Right lobe of liver (tissue), 6 donors: Measurements from ENCODE around the gene LGALS9. TPM values are rescaled to one million over a fixed set of nuclear protein-coding genes. Genes with fewer than 3 reads are reported as not detected.

Source experiments
- ATAC-seq, 4 donors: fragments of 200-7000 bp; cut with Tn5 transposase; one replicate each; pipeline ENCODE4 v1.9.1; 2020; ENCODE audit warnings: mild to moderate bottlenecking in 4 of 4, moderate library complexity in 4 of 4
- DNase-seq, 3 donors: peaks; one replicate each; pipeline ENCODE4 v3.0.0-alpha.2; 2020
- H3K27ac ChIP-seq, 3 donors: fragments of 200-600 bp; one replicate each; pipeline ENCODE4 v1.8.0; 2022
- H3K27me3 ChIP-seq, 2 donors: fragments of 200-600 bp; one replicate each; pipeline ENCODE4 v1.8.0; 2022
- H3K36me3 ChIP-seq, 4 donors: fragments of 200-600 bp; sonication (generic) in 1 of 4; one replicate each; pipeline versions ENCODE4 v1.5.1 to v1.8.0; 2017 to 2022; ENCODE audit warnings: control low read depth in 1 of 4
- H3K4me1 ChIP-seq, 4 donors: fragments of 200-600 bp; sonication (generic) in 1 of 4; one replicate each; pipeline versions ENCODE4 v1.5.1 to v1.8.0; 2017 to 2022; ENCODE audit warnings: control low read depth in 1 of 4
- H3K4me3 ChIP-seq, 3 donors: fragments of 200-600 bp; one replicate each; pipeline ENCODE4 v1.8.0; 2022
- H3K9me3 ChIP-seq, 4 donors: fragments of 200-600 bp; sonication (generic) in 1 of 4; one replicate each; pipeline versions ENCODE4 v1.5.1 to v1.8.0; 2017 to 2022; ENCODE audit warnings: control low read depth in 1 of 4
- POLR2A ChIP-seq: fragments of 450-650 bp; IDR thresholded peaks from one replicate; pipeline ENCODE4 v1.6.1; 2017; ENCODE audit warnings: antibody characterized with exemption, mild to moderate bottlenecking
- WGBS: methylation state at CpG from one replicate; pipeline ENCODE4 v1.1.6; 2018; ENCODE audit warnings: low coverage, low lambda C conversion rate; ENCODE audit not compliant: insufficient coverage; ENCODE audit errors: missing lambda C conversion rate; 5-methylcytosine and 5-hydroxymethylcytosine counted together
- intact Hi-C, 2 donors: fragments of 100-400 bp; cut with DNase I; formaldehyde crosslinking; loops; one replicate each; pipeline versions ENCODE4 v1.11.2 to v1.14.1; 2022
- total RNA-seq, 6 experiments: library from RNA; depleted of rRNA in 2 of 6; stranded (reverse); fragments of >200 nt in 2 of 6; fragmentation: NEBNext Ultra II Directional in 3 of 6; extraction: Animal tissue kit (Norgen Biotek cat#: 25700) in 3 of 6; gene quantifications; one replicate each; pipeline versions ENCODE4 v1.1.0 to v1.2.4, GENCODE V29; 2016 to 2023
- TF ChIP-seq, protein P1 (sequence below), 4 donors: fragments of 200-600 bp in 3 of 4; fragments of 450-650 bp in 1 of 4; IDR thresholded peaks; one replicate each; pipeline versions ENCODE4 v1.5.1 to v1.8.0; 2016 to 2022; ENCODE audit warnings: antibody characterized with exemption in 4 of 4, mild to moderate bottlenecking in 2 of 4
- donor health status: DM: no; HTN: yes; CAD: no.
- donor health status: DM: no; HTN: no; CAD: no.
- donor health status: DM: no; HTN: no; CAD: no.
- donor health status: DM: no; HTN: yes; CAD: no.
- donor health status: DM: no; HTN: yes; CAD: no.

The LGALS9 gene
- total RNA-seq, 6 experiments from 2014 or later = 9.1 to 37.9 (median 12.4) TPM

DNA sequence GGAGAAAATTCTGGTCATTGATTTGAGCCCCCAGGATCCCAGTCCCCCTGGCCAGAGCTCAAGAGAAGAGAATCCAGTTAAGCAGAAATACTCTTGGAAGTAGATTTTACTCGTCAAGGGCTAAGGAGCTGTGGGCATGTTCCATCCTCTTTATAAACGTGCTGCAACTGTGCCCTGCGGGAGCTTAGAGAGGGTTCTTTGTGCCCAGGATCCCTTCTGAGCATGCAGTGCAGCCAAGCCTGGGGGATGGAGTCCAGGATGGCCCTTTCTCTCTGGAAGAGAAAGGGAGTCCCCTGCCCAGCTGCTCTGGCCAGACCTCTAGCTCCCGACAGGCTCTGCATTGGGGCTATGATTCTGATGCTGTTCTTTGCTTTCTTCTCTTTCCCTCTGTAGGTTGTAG, 9.5 kb upstream of the LGALS9 start:
- Histone ChIP-seq H3K4me1 (no peaks in the 10 kb centered on the region), H3K4me3 (no peak overlapping the region), H3K27ac (no peak overlapping the region), H3K36me3 (peaks cover 0 to 16% (median 2%) of the 10 kb centered on the region in 4 donors), H3K27me3 (no peaks in the 10 kb centered on the region), H3K9me3 (no peaks in the 10 kb centered on the region)
- intact Hi-C loops = no loop called here
- DNase-seq = no peak
- ATAC-seq = no peak
- WGBS = 80% methylated on average over 1 of the region's 4 CpGs
- TF ChIP-seq, protein P1, sequence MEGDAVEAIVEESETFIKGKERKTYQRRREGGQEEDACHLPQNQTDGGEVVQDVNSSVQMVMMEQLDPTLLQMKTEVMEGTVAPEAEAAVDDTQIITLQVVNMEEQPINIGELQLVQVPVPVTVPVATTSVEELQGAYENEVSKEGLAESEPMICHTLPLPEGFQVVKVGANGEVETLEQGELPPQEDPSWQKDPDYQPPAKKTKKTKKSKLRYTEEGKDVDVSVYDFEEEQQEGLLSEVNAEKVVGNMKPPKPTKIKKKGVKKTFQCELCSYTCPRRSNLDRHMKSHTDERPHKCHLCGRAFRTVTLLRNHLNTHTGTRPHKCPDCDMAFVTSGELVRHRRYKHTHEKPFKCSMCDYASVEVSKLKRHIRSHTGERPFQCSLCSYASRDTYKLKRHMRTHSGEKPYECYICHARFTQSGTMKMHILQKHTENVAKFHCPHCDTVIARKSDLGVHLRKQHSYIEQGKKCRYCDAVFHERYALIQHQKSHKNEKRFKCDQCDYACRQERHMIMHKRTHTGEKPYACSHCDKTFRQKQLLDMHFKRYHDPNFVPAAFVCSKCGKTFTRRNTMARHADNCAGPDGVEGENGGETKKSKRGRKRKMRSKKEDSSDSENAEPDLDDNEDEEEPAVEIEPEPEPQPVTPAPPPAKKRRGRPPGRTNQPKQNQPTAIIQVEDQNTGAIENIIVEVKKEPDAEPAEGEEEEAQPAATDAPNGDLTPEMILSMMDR (IDR thresholded peaks at IDR 0.05) = no peak
- TF ChIP-seq POLR2A = no peak

DNA sequence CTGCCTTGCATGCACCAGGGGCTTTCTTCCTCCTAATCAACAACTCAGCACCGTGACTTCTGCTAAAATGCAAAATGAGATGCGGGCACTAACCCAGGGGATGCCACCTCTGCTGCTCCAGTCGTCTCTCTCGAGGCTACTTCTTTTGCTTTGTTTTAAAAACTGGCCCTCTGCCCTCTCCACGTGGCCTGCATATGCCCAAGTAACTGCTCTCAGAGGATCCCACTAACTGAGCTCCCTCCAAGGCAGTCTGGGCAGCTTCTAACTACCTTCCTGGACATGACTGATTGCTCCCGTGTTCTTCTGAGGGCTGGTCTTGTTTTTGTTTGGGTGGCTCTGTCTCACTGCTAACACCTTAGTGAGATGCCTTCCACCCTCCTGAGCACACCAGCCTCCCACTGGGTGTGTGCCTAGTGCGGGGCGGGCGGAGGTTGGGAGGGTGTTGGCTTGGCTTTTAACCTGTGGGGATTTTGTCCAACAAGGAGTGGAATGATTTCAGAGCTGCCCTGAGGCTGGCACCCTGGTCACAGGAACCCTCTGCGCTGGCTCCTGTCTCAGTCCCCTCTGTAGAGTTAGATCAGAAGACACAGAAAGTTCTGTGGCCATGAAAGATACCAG, 8.9 kb upstream of the LGALS9 start:
- H3K4me1 ChIP-seq = no peaks in the 10 kb centered on the region
- peaks cover 0 to 16% (median 2%) of the 10 kb centered on the region in 4 donors for H3K36me3 ChIP-seq
- H3K27ac ChIP-seq = no peak overlapping the region
- intact Hi-C loops = no loop called here
- no peaks in the 10 kb centered on the region for H3K27me3 ChIP-seq
- 76% methylated on average over 8 of the region's 10 CpGs for WGBS
- DNase-seq = no peak
- no peak overlapping the region for H3K4me3 ChIP-seq
- no peak for ATAC-seq
- H3K9me3 ChIP-seq = no peaks in the 10 kb centered on the region
- TF ChIP-seq POLR2A = no peak
- TF ChIP-seq, protein P1 (IDR thresholded peaks at IDR 0.05) = no peak

DNA sequence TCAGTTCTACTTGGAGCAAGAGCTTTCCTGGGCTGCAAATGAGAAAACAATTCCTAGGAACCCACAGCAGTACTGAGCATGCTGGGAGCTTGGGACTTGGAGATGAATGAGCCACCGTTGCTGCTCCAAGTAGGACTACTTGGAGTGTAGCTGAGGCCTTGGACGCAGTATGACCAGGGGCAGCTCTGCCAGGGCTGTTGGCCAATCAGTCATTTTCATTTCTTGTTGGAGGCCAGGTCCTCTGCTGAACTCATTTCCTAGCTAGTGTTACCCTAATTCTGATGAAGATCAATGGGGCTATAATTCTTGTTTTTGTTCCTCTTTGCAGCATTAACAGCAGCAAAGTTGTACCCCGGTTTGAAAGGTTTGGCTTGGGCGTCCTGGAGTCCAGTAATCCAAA, 8.0 kb upstream of the LGALS9 start:
- Histone ChIP-seq H3K27ac (no peak overlapping the region), H3K4me1 (no peaks in the 10 kb centered on the region), H3K4me3 (no peak overlapping the region), H3K36me3 (peaks cover 0 to 9% (median 2%) of the 10 kb centered on the region in 4 donors), H3K9me3 (no peaks in the 10 kb centered on the region), H3K27me3 (no peaks in the 10 kb centered on the region)
- ATAC-seq (no peak), DNase-seq (no peak)
- 96% methylated on average over 4 of the region's 4 CpGs for WGBS
- intact Hi-C loops = no loop called here
- no peak for TF ChIP-seq POLR2A
- TF ChIP-seq, protein P1 (IDR thresholded peaks at IDR 0.05) = no peak

DNA sequence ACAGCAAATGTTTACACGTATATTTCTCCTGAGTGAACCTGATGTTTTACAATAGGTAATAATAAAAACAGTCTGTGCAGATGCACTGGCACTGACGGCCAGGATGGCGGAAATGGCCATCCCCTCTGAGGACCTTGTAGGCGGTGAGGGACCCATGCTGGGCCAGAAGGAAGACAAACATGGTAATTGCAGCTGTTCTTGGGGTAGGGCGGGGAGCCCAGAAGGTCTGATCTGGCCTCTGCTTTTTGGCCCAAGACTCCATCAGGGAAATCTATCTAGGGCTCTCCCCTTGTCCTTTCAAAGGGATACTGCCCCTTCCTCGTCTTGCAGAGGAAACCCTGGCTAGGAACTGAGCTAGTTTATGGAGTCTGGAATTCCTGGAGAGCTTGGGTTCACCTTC, 7.4 kb upstream of the LGALS9 start:
- ATAC-seq = no peak
- H3K36me3 ChIP-seq = peaks cover 0 to 3% (median 0%) of the 10 kb centered on the region in 4 donors

More for the DNA sequence above, 7.4 kb upstream of the LGALS9 start:
- Histone ChIP-seq H3K4me1 (no peaks in the 10 kb centered on the region), H3K27ac (no peak overlapping the region), H3K27me3 (no peaks in the 10 kb centered on the region), H3K9me3 (no peaks in the 10 kb centered on the region), H3K4me3 (no peak overlapping the region)
- WGBS = 90% methylated on average over 2 of the region's 6 CpGs
- DNase-seq = no peak
- intact Hi-C loops = no loop called here
- no peak for TF ChIP-seq POLR2A
- TF ChIP-seq, protein P1 (IDR thresholded peaks at IDR 0.05) = no peak
